ENCODE results near the gene CCL4.

GRCh38 chr17:36130346-36130745 is 26.7 kb downstream of the CCL4 start:
- TF ChIP-seq CTCF (IDR thresholded peaks at IDR 0.05) (no peak), EZH2phosphoT487 (IDR thresholded peaks at IDR 0.05) (no peak)

Data from neural progenitor cell (in vitro differentiated cells).